A673 (cell line): ENCODE data around the gene BRD8. TPM values are rescaled to one million over a fixed set of nuclear protein-coding genes. Genes with fewer than 3 reads are reported as not detected.
A peak's percentile ranks its signal among the peaks of the same experiment; 100 is the strongest.

Experiments
- BruUV-seq: library from RNA; stranded (reverse); fragments of 400-500 nt; replicated peaks from 2 replicates; lab custom pipeline; 2021; lab: Mats Ljungman, UMichigan
- CTCF ChIA-PET: fragments of 300-600 bp; sonication (Branson Sonifier 250); formaldehyde crosslinking; loops from one replicate; lab custom pipeline; 2022; ENCODE audit warnings: antibody characterized with exemption; lab: Charles Lee
- POLR2A ChIA-PET: fragments of 300-600 bp; sonication (Branson Sonifier 250); formaldehyde crosslinking; loops from one replicate; lab custom pipeline; 2022; ENCODE audit warnings: antibody characterized with exemption; ENCODE audit not compliant: low non-redundant PET; lab: Charles Lee
- DNase-seq: peaks from one replicate; pipeline ENCODE4 v3.0.0-alpha.2; 2015; ENCODE audit warnings: low spot score
- H3K27ac ChIP-seq: fragments of 200-600 bp; sonication (generic); 2 replicates; pipeline ENCODE4 v1.5.1; 2016; ENCODE audit warnings: mixed run types, low read depth, mild to moderate bottlenecking, mixed read lengths, antibody characterized with exemption, low read length; ENCODE audit not compliant: poor library complexity, severe bottlenecking
- H3K27me3 ChIP-seq: fragments of 200-600 bp; sonication (generic); replicated peaks from 2 replicates; pipeline ENCODE4 v1.6.1; 2017; ENCODE audit warnings: mixed run types, low read depth, mild to moderate bottlenecking, mixed read lengths, antibody characterized with exemption, low read length; ENCODE audit not compliant: insufficient read depth, poor library complexity
- H3K36me3 ChIP-seq: fragments of 200-600 bp; sonication (generic); 2 replicates; pipeline ENCODE4 v1.6.1; 2016; ENCODE audit warnings: mixed run types, mild to moderate bottlenecking, mixed read lengths, antibody characterized with exemption, low read length; ENCODE audit not compliant: insufficient read depth, poor library complexity, severe bottlenecking
- H3K4me1 ChIP-seq: fragments of 200-600 bp; sonication (generic); 2 replicates; pipeline ENCODE4 v1.6.1; 2017; ENCODE audit warnings: mixed run types, mild to moderate bottlenecking, mixed read lengths, antibody characterized with exemption, low read length; ENCODE audit not compliant: insufficient read depth, poor library complexity, severe bottlenecking
- H3K4me3 ChIP-seq: fragments of 200-600 bp; sonication (generic); 2 replicates; pipeline ENCODE4 v1.5.1; 2016; ENCODE audit warnings: low read depth, mixed run types, mild to moderate bottlenecking, mixed read lengths, low read length; ENCODE audit not compliant: poor library complexity, severe bottlenecking
- H3K9me3 ChIP-seq: fragments of 200-600 bp; sonication (generic); 2 replicates; pipeline ENCODE4 v1.6.1; 2016; ENCODE audit warnings: mixed run types, low read depth, mild to moderate bottlenecking, mixed read lengths, antibody characterized with exemption, low read length; ENCODE audit not compliant: poor library complexity, severe bottlenecking
- CTCF ChIP-seq: fragments of 300-800, 200-600 bp; sonication (generic); conservative IDR thresholded peaks from 2 replicates; pipeline ENCODE4 v1.5.1; 2017; ENCODE audit warnings: low read depth, mild to moderate bottlenecking, antibody characterized with exemption, low read length, moderate library complexity, mixed read lengths
- EZH2 ChIP-seq: fragments of 200-600 bp; sonication (generic); IDR thresholded peaks from 2 replicates; pipeline ENCODE4 v1.6.1; 2017; ENCODE audit warnings: borderline replicate concordance, low read depth, mild to moderate bottlenecking, mixed read lengths, antibody characterized with exemption, low read length; ENCODE audit not compliant: poor library complexity, severe bottlenecking
- intact Hi-C: fragments of 100-400 bp; cut with micrococcal nuclease; formaldehyde crosslinking; loops from one replicate; pipeline ENCODE4 v1.10.0; 2022; ENCODE audit not compliant: unreplicated experiment
- total RNA-seq: library from RNA; stranded (reverse); gene quantifications from 2 replicates; pipeline ENCODE4 v1.2.3, GENCODE V29; 2021

BRD8 gene
- total RNA-seq, 1 experiment from 2014 or later: 86.7 TPM

- intact Hi-C loops: loop anchor here (2.0 kb wide), 1 partner anchor 33 kb away; the partner anchor contains the start of gene CDC23
- ChIA-PET POLR2A (interaction anchor here (0.5 to 0.6 kb wide), 3 partner anchors 68 to 1163 kb away, joined by 3 to 5 read pairs (median 4); no protein-coding TSS in a partner anchor), CTCF (interaction anchor here (0.6 kb wide), 1 partner anchor 440 kb away, joined by 3 read pairs; no protein-coding TSS in a partner anchor)
- Histone ChIP-seq H3K27me3 (no peaks in the 10 kb centered on the region), H3K4me1 (peaks cover 7% of the 10 kb centered on the region), H3K9me3 (no peaks in the 10 kb centered on the region), H3K36me3 (peaks cover 61% of the 10 kb centered on the region), H3K4me3 (peak overlapping the region; percentile 71), H3K27ac (peak overlapping the region; percentile 92)
- DNase-seq: peak; percentile 28
- TSS peak; percentile 66 for BruUV-seq
- no peak for TF ChIP-seq CTCF
Observed at GRCh38 chr5:138179277-138179857, 937 bp upstream of the BRD8 start.

- H3K9me3 ChIP-seq: no peaks in the 10 kb centered on the region
- peaks cover 61% of the 10 kb centered on the region for H3K36me3 ChIP-seq
Observed at GRCh38 chr5:138177941-138178515, 402 bp downstream of the BRD8 start.

GRCh38 chr5:138170299-138170698 is 8.1 kb downstream of the BRD8 start:
- ChIA-PET POLR2A (no interaction called here), CTCF (no interaction called here)
- TF ChIP-seq EZH2 (no peak), CTCF (no peak)
- H3K4me1 ChIP-seq: no peaks in the 10 kb centered on the region
- H3K27ac ChIP-seq: no peak overlapping the region
- intact Hi-C loops: no loop called here
- H3K27me3 ChIP-seq: no peaks in the 10 kb centered on the region
- no TSS peak for BruUV-seq
- H3K9me3 ChIP-seq: no peaks in the 10 kb centered on the region
- no peak for DNase-seq
- H3K4me3 ChIP-seq: no peak overlapping the region
- H3K36me3 ChIP-seq: peaks cover 97% of the 10 kb centered on the region

More at GRCh38 chr5:138177941-138178515, 402 bp downstream of the BRD8 start:
- peak; percentile 40 for DNase-seq
- CTCF ChIA-PET: no interaction called here
- peaks cover 7% of the 10 kb centered on the region for H3K4me1 ChIP-seq
- POLR2A ChIA-PET: interaction anchor here (0.8 kb wide), 1 partner anchor 148 kb away, joined by 4 read pairs; no protein-coding TSS in a partner anchor
- no peaks in the 10 kb centered on the region for H3K27me3 ChIP-seq
- intact Hi-C loops: loop anchor here (2.0 kb wide), 1 partner anchor 35 kb away; the partner anchor contains the start of gene CDC23
- peak overlapping the region; percentile 71 for H3K4me3 ChIP-seq
- no peak for TF ChIP-seq CTCF
- TF ChIP-seq EZH2: no peak
- peak overlapping the region; percentile 92 for H3K27ac ChIP-seq
- BruUV-seq: TSS peak; percentile 73
